Measurements from ENCODE around the gene PTTG1IP.

Gene PTTG1IP

DNA sequence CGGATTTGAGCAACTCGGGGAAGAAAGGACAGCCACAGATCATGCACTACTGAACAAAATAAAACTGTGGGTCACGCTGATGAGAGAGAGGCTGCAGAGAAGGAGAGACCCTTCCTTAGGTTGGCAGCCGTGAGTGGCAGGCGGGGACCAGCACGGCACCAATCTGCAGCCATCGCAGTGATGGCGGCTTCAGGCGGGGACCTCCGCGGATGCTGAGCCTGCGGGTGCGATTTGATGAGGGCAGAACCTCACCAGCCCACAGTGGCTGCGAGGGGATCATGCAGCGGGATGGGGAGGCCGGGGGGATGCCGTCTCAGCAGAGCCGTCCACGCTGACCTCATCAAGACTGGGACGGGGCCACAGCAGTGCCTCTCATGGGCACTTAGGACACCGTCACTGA is 35.4 kb upstream of the PTTG1IP start:
- no peak for DNase-seq

DNA sequence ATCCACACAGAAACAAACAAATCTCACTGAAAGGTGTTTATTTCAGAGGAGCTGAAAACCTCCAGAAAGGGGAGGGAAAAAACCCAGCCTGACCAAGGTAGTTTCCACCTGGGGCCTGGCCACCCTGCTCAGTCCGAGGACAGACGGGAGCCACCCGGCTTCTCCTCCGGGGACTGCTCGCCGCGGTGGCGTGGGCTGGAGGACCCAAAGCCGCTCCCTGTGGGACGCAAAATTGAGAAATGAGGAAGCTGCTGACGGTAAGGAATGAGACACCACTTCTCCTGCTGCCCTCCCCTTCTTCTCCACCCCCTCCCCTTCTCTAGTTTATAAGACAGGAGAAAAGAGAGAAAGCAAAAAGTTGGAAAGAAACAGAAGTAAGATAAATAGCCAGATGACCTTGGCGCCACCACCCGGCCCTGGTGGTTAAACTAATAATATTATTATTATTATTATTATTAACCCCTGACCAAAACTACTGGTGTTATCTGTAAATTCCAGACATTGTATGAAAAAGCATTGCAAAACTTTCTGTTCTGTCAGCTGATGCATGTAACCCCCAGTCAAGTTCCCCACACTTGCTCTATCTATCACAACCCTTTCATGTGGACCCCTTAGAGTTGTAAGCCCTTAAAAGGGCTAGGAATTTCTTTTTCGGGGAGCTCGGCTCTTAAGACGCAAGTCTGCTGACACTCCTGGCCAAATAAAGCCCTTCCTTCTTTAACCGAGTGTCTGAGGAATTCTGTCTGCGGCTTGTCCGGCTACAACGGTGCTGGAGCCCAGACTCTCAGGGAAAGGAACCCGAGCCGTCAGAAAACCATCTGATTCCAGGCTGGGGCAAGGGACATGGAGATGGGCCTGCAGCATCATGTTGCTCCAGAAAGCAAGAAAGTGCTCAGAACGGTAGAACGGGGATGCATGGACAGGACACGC is 34.7 kb upstream of the PTTG1IP start:
- DNase-seq = no peak

DNA sequence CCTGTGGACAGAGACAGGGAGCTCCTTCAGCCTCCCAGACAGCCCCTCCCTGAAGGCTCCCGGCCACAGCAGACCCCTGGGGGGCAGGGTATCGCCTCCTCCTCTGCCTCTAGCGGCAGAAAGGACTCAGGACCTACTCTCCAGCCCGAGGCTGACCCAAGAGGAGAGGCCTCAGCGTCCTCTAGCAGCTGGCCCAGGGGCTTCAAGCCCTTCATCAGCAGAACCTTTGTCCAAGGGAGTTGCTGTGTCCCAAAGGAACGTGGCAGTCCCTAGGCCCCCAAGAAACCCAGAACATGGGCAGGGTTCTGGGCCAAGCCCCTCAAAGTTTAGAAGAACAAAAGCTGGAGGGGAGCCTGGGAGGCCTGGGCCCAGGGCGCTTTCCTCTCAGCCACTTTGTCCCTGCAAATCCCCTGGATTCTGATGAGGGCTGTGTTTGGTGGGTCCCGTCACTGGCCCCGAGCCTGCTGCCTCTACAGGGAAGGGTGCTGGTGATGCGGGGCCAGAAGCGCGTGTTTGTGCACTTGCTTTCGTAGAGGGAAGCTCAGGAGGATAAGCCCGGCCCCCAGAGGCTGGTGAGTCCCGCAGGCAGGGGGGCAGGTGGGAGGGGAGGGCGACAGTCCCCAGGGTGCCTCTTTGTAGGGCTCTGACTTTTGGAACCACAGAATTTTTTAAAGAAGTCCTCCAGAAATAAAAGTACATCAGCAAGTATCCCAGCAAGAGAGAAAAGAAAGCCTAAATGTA is 33.9 kb upstream of the PTTG1IP start:
- DNase-seq = no peak

DNA sequence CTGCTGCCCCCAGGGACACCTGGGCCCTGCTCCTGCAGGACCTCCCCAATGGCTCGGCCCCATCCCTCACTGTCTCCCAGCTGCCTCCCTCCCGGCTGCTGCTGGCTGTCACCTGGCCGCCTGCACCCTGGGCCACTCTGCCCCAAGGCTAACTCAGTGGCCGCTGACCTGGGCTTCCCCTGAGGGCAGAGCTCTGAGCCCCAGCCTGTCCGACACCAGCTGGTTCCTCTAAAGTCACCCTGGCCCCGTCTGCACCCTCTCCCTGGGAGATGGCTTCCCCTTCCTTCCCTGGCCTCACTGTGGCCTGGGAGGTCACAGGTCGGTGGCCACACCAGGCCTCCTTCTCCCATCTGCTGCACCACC is 32.2 kb upstream of the PTTG1IP start:
- no peak for DNase-seq

DNA sequence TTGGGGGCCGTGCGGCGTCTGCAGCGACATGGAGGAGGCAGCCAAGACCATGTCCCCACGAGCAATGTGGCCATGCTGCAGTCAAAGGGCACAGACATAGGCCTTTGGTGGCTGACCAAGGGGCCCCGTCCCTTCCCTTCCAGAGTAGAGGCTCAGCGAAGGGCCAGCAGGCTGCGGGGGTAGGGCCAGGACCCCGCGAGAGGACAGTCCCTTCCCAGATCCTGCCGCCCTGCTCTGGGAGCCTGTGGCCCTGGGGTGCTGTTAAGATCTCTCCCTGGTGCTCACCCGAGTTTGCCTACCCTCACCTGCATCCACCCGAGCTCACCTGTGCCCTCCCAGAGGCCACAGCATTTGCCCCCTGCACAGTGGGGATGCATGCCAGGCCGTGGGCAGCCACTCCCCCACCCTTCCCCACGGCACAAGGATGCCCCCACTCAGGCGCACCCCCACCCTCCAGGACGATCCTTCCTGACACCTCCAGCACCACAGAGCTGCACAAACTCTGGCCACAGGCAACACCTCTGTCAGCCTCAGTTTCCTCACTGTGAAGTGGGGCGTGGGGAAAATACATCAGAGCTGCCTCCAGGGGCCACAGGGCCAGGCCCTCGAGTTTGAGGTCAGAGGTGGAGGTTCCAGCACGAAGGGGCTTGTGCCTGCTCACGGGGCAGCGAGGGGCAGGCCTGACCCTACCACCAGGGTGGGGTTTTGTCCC is 31.7 kb upstream of the PTTG1IP start:
- DNase-seq = no peak

DNA sequence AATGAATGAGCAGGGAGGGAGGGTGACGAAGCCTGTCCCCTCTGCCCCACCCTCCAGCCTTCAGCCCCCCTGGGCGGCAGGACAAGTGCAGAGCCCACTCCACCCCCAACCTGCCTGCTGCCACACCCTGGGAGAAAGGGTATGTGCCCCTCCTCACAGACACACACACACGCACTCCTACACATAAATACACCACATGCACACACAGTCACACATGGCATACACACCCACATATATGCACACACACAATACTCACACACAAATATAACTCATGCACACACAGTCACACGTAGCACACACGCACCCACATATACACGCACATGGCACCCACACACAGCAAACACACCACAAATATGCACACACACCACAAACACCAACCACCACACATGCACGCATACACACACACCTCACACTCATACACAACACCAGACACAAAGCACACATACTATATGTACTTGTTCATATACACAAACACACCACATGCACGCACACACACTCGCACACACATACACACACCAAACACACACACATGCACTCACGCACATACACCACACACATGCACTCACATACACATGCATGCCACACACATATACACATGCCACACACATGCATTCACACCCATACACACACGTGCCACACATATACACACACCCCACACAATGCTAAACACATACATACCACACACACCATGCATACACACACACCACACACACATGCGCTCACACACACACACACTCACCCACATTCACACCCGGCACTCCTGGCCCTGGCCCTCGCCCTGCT is 30.8 kb upstream of the PTTG1IP start:
- DNase-seq = no peak

DNA sequence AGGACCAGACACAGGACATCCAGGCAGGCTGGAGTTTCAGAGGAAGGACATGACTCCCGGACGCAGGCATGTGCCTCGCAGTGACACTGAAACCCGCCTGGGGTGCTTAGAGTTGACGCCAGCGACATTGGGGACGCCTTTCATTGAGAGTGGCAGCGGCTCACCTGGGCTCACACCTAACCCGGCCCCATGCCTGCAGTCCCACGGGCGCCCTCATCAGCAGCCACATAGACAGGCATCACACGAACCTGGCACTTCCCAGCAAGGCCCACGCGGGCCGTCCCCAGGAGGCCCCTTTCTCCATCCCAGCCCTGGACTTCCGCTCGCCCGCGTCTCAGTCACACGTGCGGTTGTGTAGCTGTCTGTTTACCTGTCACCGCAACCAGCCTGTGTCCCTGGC is 30.2 kb upstream of the PTTG1IP start:
- no peak for DNase-seq

DNA sequence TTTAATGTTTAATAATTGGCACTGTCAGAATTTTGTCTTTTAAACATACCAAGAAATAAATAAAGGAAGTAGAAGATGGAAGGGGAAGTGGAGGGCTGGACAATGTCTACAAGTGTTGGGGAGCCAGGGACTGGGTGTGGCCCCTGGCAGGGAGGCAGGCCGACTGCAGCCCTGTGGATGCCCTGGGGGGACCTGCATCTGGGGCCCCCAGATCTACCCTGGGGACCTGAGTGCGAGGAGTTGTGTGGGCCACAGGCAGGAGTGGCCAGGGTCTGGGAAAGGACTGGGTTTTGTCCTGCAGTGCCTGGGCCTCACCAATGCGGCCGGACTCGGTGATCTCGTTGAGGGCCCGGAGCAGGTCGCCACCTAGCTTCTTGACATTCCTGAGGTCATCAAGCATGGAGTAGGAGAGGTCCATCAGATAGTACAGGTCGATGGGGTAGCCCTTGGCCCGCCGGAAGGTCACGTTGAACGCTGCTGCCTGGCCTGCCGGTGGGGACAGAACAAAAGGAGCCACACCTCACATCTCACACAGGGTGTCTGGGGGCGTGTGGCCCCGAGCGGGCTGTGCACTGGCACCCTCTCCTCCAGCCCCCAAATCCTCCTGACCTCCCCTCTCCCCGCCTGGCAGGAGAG is 29.7 kb upstream of the PTTG1IP start:
- no peak for DNase-seq

DNA sequence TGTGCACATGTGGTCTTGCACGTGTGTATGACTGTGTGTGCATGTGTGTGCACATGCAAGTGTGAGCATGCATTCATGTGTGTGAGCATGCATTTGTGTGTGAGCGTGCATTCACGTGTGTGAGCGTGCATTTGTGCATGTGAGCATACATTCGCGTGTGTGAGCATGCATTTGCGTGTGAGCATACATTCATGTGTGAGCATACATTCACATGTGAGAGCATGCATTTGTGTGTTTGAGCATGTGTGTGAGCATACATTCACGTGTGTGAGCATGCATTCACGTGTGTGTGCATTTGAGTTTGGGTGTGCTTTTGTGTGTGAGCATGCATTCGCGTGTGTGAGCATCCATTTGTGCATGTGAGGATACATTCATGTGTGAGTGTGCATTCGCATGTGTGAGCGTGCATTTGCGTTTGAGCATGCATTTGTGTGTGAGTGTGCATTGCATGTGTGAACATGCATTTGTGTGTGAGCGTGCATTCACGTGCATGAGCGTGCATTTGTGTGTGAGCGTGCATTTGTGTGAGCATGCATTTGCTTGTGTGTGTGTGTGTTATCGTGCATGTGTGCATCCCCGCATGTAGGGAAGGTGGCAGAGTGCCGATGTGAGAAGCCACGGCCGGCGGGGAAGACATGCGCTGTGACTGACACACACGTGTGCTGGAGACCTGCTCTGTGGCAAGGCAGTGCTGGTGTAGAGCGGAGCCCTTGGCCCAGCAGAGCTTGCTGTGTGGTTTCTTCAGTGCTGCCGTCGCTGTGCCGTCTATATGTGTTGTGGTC is 29.0 kb upstream of the PTTG1IP start:
- DNase-seq = no peak

DNA sequence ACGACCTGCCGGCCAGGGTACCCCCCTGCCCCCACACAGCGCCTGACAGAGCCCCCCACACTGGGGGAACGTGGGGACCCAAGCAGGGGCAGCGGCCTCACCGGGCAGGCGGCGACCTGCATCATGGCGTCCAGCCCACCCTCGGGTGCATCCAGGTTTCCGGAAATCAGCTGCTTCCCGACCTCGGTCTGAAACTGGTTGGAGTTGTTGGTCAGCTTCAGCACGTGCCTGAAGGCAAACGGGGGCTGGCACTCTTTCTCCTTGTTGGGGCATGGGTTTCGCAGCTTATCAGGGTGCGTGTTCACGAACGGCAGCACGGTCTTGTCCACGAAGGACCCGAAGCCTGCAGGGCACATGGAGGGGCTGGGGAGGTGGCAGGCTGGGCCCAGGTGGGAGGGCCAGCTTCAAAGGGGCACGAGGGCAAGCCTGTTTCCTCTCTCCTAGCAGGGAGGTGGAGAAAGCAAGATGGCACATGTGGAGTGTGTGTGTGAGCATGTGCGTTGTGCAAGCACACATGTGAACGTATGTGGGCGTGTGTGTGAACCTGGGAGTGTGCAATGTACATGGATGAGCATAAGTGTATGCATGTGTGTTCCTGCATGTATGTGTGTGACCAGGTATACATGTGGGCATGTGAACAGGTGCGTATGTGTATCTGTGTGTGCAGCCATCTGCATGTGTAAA is 28.0 kb upstream of the PTTG1IP start:
- no peak for DNase-seq

DNA sequence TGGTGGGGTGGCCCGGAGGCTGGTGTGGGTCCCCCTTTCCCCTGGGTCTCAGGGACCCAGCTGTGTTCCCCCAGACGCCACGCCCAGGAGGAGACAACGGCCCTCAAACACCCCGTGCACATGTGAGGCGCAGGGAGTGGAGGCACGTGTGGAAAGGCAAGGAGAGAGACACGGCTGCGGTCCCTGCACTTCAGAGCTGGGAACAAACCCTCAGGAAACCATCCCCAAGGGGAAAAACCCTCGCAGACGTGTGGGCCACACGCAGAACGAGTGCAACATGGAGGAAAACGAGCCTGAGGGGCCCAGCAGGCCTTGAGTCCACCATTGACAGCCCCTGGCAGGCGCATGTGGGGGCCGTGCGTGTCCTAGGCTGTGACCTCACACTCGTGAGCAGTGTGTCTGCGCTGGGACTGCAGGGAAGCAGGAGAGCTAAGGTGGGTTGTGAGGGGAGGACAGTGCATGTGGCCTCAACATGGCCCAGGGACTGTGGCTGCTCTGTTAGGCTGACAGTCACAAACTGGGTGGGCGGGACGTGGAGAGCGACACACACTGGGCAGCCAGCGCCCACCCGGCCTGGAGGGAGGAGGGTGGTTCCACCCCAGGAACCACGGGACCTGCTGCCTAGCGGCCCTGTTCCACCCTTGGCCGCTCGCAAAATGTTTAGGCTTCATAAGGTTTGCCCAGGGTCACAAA is 27.2 kb upstream of the PTTG1IP start:
- no peak for DNase-seq

DNA sequence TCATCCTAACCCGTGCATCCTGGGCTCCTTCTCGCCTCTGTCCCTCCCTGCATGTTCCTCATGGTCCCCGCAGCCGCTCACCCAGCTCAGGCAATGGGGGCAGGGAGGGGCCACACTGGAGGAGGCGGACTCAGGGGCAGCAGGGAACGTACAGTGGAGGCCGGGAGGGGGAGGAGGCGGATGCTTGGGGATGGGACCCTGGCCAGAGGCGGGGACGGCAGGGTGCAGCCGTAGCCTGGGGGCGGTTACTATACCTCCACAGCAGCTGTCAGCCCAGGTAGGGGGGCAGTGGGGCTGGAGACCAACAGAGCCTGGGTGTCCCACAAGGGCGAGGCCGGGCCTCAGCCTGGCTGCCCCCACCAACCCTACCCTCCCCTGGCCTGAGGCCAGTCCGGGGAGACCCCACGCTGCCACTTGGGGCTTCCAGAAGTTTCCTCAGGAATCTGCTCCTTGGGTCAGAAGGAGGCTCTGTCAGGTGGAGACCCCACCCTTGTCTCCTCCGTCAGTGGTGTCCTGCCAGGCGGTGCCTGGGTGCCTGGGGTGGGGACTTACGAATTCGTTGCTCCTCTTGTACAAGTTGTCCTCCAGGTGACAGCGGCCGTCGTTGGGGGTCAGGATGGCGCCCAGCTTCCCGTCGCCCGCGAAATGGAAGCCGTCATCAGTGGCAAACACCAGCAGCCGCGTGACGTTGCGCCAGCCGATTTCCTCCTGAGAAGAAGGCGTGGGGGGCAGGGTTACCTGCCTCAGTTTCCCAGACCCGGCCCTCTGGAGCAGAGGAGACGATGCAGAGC is 26.5 kb upstream of the PTTG1IP start:
- DNase-seq = peak; percentile 60

DNA sequence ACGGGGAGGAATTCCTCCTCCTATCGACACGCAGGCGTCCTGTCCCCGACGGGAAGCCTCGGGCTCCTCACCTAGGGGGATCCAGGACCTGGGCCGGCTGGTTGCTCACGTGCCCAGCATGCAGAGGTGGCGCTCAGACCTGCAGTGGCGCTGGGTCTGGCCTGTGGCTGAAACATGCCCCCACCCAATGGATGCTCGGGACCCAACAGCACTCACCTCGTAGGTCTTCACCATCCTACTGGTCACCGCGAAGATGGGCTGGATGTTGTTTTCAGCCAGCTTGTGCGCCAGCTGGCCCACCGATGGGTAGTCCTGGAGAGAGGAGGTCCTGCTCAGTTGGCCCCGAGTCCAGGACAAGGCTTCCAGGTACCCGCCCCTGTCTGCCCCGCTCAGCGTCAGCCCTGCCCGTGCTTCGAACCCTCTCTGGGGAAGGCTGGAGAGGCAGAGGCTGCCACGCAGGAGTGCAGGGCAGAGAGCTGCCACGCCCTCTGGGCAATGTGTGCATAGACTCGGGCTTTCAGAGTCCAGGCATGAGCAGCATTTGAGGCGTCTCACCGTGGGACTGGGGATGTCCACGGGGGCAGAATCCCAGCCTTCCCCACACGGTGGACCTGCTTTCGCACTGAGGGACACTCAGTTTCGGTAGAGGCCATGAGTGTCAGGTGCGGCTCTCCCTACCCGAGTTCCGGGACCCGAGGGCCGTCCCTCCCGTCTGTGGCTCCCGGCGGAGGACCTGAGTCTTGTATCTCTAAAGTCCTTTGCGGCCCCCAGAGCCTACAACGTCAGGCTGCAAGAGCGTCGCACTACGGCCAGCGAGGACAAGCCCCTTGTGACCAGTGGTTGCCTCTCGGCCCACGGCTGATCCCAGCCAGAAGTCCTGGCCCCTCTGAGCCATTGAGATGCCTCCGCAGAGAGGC is 25.6 kb upstream of the PTTG1IP start:
- DNase-seq = peak; percentile 23

DNA sequence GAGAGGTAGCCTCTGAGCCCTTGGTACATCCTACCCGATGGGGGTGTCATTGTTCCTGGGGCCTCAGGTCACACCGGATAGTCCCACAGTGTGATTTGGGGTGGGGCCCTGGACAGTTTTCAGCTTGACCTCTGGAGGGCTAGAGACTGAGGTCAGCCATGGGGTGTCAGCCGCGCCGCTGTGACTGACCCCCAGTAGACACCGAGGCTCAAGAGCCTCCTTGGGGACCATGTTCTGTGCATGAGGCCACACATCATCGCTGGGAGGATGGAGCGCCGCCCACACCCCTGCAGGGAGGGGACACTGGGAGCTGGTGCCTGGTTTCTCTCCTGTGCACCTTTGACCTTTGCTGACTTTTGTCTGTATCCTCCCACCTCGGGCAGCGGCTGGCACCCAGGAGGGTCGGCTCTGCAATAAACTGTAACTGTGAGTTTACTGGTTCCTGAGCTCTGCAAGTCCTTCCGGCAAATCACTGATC is 24.6 kb upstream of the PTTG1IP start:
- no peak for DNase-seq

DNA sequence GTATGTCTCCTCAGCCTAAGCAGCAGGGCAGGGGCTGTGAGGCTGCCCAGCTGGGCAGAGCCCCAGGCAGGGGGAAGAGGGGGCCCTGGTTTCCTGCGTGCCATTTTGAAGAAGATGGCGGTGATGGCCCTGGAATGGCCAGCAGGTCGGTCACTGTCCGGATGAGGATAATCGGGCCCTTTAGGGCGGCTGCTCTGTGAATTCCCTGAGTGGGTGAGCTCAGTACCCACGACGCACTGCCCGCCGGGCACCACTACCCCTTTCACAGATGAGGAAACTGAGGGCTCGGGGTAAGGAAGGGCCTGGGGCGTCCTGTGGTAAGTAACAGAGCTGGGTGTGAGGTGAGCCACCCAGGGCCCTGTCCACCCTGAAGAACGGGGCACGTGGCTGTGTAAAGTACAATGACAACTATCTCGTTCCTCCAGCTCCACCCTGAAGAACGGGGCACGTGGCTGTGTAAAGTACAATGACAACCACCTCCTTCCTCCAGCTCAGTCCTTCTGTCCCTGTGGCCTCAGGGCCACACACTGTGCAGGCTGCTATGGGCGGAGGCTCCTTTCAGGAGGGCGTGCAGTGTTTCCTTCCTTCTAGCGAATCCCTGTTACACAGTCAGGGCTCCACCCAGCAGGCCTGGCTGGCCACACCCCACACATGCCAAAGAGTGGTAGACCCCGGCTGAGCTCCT is 24.0 kb upstream of the PTTG1IP start:
- DNase-seq = peak; percentile 83

DNA sequence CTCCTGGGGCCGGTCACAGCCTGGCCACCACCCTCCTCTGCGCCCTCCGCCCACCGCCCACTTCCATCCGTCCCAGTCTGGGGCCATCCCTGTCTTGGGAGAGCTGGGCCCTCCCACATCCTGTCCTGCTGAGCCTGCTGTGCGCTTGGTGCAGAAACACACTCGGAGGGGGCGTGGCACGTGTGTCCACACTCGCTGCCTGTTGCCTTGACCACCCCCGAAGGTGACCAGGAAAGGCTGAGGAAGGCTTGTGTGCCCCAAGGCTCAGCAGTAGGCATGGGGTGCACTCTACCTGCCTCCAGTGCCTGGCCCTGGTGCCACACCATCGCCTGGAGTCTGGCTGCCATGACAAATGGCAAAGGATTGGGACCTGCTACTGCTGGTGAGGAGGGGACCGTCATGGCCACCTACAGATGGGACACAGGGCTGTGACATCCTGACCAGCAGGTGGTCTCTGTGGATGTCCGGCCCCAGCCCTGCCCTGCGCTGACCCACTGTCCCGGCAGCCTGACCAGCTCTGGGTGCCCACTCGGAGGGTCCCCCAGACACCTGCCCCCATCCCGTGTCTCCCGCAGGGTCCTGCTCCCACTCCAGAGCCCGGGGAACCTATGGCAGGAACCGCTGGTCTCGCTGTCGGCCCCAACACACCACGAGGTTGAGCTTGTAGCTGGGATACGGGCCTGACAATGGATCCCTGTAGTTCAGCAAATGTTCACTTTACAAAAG is 23.2 kb upstream of the PTTG1IP start:
- DNase-seq = peak; percentile 58

DNA sequence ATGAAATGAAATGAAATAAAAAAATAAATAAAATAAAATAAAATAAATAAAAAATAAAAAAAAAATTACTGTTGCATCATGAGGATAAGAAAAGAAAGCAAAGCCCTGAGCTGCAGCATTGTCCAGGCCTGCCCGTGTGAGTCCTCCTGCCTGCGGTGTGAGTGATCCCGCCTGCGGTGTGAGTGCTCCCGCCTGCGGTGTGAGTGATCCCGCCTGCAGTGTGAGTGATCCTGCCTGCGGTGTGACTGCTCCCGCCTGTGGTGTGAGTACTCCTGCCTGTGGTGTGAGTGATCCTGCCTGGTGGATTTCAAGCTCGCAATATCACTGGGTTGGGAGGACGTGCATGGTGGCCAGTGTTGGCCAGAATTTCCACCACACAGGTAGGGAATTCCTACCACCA is 22.4 kb upstream of the PTTG1IP start:
- DNase-seq = no peak

Data from NCI-H69 (cell line).